Left ventricle myocardium inferior (tissue), 1 donor: Measurements from ENCODE around the gene CLEC2A. TPM values are rescaled to one million over a fixed set of nuclear protein-coding genes. Genes with fewer than 3 reads are reported as not detected.
"Not testable (repeated sequence)": the region's sequence is repeated elsewhere in the genome, so short reads cannot be mapped to it uniquely, and the experiment has no call there.

Experiments
- DNase-seq: peaks from one replicate; pipeline ENCODE4 v3.0.0-alpha.2; 2020
- H3K27ac ChIP-seq: fragments of 200-600 bp; replicated peaks from 2 replicates; pipeline ENCODE4 v1.8.0; 2021
- H3K27me3 ChIP-seq: fragments of 200-600 bp; 2 replicates; pipeline ENCODE4 v1.8.0; 2021; ENCODE audit warnings: low read depth
- H3K36me3 ChIP-seq: fragments of 200-600 bp; 2 replicates; pipeline ENCODE4 v1.8.0; 2021
- H3K4me1 ChIP-seq: fragments of 200-600 bp; 2 replicates; pipeline ENCODE4 v1.8.0; 2021
- H3K4me3 ChIP-seq: fragments of 200-600 bp; 2 replicates; pipeline ENCODE4 v1.8.0; 2021; ENCODE audit warnings: mild to moderate bottlenecking, moderate library complexity
- H3K9me3 ChIP-seq: fragments of 200-600 bp; replicated peaks from 2 replicates; pipeline ENCODE4 v1.8.0; 2021
- CTCF ChIP-seq: fragments of 200-600 bp; IDR thresholded peaks from 2 replicates; pipeline ENCODE4 v1.8.0; 2021; ENCODE audit warnings: antibody characterized with exemption, mild to moderate bottlenecking, borderline replicate concordance
- intact Hi-C: fragments of 100-400 bp; cut with micrococcal nuclease; formaldehyde crosslinking; loops from one replicate; pipeline ENCODE4 v1.11.0; 2022
- total RNA-seq: library from RNA; stranded (reverse); fragmentation: NEBNext Ultra II Directional; extraction: Animal tissue kit (Norgen Biotek cat#: 25700); gene quantifications from one replicate; pipeline ENCODE4 v1.2.1, GENCODE V29; 2021
- donor health status: DM: no; HTN: yes; CAD: no; lungs with severe emphysema.

CLEC2A gene
- total RNA-seq, 1 donor from 2014 or later, result not detected

- DNase-seq, result no peak
- intact Hi-C loops, result no loop called here
- Histone ChIP-seq H3K4me3 (peak within 1 kb of the TSS; percentile 4), H3K9me3 (peaks cover 4% of the 10 kb centered on the region), H3K36me3 (no peaks in the 10 kb centered on the region), H3K27ac (no peak within 1 kb of the TSS), H3K27me3 (no peaks in the 10 kb centered on the region), H3K4me1 (no peaks in the 10 kb centered on the region)
- TF ChIP-seq CTCF, result no peak
Measured at GRCh38 chr12:9971181-9971580, 39.0 kb upstream of the CLEC2A start, which contains the start of gene CLEC12A. CLEC12A (plus strand) TSS chr12:9971409; CDS start chr12:9971597, 188 bp downstream.

GRCh38 chr12:9969673-9970072 lies 37.5 kb upstream of the CLEC2A start:
- Histone ChIP-seq H3K27ac (no peak overlapping the region), H3K27me3 (no peaks in the 10 kb centered on the region), H3K4me3 (no peak overlapping the region), H3K9me3 (no peaks in the 10 kb centered on the region), H3K36me3 (no peaks in the 10 kb centered on the region), H3K4me1 (no peaks in the 10 kb centered on the region)
- intact Hi-C loops, result no loop called here
- TF ChIP-seq CTCF, result no peak
- DNase-seq, result no peak

- intact Hi-C loops, result no loop called here
Measured at GRCh38 chr12:9961901-9962300, 29.7 kb upstream of the CLEC2A start.

GRCh38 chr12:9961106-9961505 lies 28.9 kb upstream of the CLEC2A start:
- H3K4me3 ChIP-seq, result no peak overlapping the region
- H3K4me1 ChIP-seq, result no peaks in the 10 kb centered on the region
- intact Hi-C loops, result no loop called here
- no peaks in the 10 kb centered on the region for H3K9me3 ChIP-seq
- no peaks in the 10 kb centered on the region for H3K36me3 ChIP-seq
- no peak for TF ChIP-seq CTCF
- DNase-seq, result no peak
- no peak overlapping the region for H3K27ac ChIP-seq
- H3K27me3 ChIP-seq, result no peaks in the 10 kb centered on the region

More at GRCh38 chr12:9961901-9962300, 29.7 kb upstream of the CLEC2A start:
- TF ChIP-seq CTCF, result no peak
- Histone ChIP-seq H3K9me3 (no peaks in the 10 kb centered on the region), H3K27ac (no peak overlapping the region), H3K36me3 (no peaks in the 10 kb centered on the region), H3K4me1 (no peaks in the 10 kb centered on the region), H3K4me3 (no peak overlapping the region), H3K27me3 (no peaks in the 10 kb centered on the region)
- DNase-seq, result no peak

- Histone ChIP-seq H3K4me3 (no peak overlapping the region), H3K27ac (no peak overlapping the region), H3K9me3 (no peaks in the 10 kb centered on the region), H3K4me1 (no peaks in the 10 kb centered on the region), H3K27me3 (no peaks in the 10 kb centered on the region), H3K36me3 (no peaks in the 10 kb centered on the region)
- no peak for TF ChIP-seq CTCF
- DNase-seq, result no peak
- intact Hi-C loops, result no loop called here
Measured at GRCh38 chr12:9960590-9960989, 28.4 kb upstream of the CLEC2A start.

GRCh38 chr12:9957834-9958233 lies 25.7 kb upstream of the CLEC2A start:
- Histone ChIP-seq H3K4me1 (no peaks in the 10 kb centered on the region), H3K36me3 (no peaks in the 10 kb centered on the region), H3K27ac (no peak overlapping the region), H3K9me3 (no peaks in the 10 kb centered on the region), H3K4me3 (no peak overlapping the region), H3K27me3 (no peaks in the 10 kb centered on the region)
- no peak for DNase-seq
- no peak for TF ChIP-seq CTCF
- intact Hi-C loops, result no loop called here

GRCh38 chr12:9952954-9953729 lies 21.0 kb upstream of the CLEC2A start:
- H3K4me3 ChIP-seq, H3K36me3 ChIP-seq, H3K27ac ChIP-seq, intact Hi-C loops, H3K9me3 ChIP-seq, DNase-seq, H3K4me1 ChIP-seq, H3K27me3 ChIP-seq: not testable (repeated sequence)
